GM21825 (cell line): Measurements from ENCODE around the gene SLC51B.
"Not testable (repeated sequence)": the region's sequence is repeated elsewhere in the genome, so short reads cannot be mapped to it uniquely, and the experiment has no call there.

Source experiments
- ATAC-seq: cut with Tn5 transposase; IDR thresholded peaks from one replicate; pipeline ENCODE4 v1.9.1; 2021; ENCODE audit warnings: mild to moderate bottlenecking, moderate library complexity; ENCODE audit not compliant: unreplicated experiment

The SLC51B gene

DNA sequence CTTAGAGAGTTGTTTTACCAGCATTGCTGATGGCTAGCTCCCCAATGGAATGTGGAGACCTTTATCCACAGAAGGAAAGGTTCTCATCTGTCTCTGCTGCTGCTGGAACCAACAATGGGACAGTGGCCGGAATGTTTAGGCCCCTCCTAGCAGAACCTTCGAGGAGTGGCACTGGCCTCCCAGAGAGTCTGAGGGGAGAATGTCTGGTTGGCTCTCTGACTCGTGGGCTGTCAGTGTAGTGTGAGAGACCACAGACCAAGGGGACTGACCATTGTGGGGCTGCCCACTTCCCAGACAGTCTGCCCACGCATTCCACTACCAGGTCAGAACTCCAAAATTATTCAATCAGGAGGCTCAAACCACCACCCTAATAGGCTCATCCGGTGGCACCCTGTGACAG is 17.5 kb downstream of the SLC51B start:
- ATAC-seq: no peak

DNA sequence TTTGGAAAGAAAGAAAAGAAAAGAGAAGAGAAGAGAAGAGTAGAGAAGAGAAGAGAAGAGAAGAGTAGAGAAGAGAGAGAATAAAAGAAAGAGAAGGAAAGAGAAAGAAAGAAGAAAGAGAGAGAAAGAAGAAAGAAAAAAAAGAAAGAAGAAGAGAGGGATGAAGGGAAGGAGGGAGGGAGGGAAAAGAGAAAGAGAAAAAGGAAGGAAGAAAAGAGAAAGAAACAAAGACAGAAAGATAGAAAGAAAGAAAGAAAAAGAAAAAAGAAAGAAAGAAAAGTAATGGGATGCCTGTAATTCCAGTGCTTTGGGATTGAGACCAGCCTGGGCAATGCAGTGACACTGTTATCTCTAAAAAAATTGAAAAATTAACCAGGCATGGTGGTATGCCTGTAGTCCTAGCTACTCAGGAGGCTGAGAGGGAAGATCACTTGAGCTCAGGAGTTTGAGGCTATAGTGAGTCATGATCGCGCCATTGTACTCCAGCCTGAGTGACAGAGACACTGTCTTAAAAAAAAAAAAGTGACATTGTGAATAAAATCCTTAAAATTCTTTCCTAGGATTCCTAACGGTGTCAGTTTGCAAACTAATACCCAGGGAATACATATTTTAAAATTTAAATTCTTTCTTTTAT is 20.9 kb downstream of the SLC51B start:
- no peak for ATAC-seq

DNA sequence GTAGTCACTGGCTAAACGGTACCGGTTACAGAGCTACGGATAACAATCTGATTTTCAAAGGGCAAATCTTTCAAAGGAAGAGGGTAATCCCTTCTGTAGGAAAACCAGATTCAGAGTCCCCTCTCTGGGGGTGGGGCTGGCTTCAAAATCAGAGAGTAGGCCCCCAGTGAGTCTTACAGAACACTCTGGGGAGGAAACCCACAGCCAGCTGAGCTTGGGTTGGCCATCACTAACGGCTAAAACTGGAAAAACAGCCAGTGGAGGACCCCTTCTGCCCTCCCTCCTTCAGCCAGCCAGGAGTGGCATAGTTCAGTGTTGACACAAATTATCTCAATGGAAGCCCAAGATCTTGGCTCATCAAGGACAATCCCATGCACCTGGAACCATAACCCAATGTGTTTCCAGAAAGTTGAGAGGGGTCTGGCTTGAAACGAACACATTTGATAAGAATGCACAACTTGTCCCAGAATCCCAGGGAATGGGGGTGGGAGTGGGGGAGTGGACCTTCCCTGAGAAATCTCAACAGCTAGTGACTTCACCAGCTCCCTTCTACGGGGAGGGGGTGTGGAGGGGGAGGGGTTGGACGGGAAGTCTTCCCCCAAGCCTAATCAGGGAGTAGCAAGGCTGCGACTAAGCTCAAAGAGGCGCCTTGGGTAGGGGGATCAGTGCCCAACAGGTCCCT is 21.6 kb downstream of the SLC51B start:
- no peak for ATAC-seq

DNA sequence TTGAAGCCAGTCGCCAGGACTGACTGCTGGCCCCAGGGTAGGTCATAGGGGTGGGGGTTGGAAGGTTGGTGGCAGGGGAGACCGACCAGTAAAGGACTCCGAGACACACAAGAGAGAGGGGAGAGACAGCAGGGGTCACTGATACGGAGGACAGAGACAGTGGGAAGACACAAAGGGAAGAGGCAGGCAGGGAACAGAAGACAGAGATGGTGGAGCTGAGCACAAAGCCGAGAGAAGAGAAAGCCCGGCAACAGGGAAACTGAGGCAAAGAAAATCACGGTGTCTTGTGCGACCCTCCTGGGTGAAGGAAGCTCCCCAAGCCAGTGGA is 22.1 kb downstream of the SLC51B start:
- ATAC-seq: no peak

DNA sequence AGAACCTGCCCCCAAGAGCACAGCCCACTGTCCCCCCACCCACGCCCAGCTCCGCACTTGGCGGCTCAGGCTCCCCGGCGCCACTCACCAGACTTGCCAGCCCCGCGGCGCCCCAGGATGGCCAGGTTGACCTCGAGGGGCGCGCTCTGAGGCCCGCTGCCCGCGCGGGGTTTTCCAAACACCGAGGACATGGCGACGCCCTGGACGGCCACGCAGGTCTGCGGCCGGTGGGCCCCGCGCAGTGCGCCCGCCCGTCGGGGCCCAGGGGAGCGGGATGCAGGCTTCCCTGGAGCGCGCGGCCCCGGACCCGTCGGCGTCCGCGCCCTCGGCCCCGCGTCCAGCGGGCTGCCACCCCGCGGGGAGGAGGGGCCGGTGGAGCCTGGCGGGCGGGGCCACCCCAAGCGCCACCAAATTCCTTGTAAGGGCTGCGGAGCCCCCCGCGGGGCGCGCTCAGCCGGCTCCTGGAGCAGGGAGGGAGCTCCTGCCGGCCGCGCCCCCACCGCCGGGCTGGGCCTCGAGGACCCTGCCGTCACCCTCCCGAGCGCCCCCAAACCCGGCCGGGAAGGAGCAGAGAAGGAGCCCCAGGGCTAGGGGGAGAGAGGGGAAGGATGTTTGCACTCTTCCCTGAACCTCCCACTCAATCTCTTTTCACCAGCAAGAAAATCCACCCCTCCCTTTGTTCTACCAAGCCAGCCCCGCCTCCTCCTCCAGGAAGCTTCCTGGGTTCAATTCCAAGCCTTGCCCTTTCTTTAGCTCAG is 22.6 kb downstream of the SLC51B start, which contains the start of gene RASL12:
Gene RASL12, minus strand, starts transcription at position 347 of the 758 bp plus-strand sequence. Its CDS starts 156 bp downstream, at position 191.
- no peak for ATAC-seq

DNA sequence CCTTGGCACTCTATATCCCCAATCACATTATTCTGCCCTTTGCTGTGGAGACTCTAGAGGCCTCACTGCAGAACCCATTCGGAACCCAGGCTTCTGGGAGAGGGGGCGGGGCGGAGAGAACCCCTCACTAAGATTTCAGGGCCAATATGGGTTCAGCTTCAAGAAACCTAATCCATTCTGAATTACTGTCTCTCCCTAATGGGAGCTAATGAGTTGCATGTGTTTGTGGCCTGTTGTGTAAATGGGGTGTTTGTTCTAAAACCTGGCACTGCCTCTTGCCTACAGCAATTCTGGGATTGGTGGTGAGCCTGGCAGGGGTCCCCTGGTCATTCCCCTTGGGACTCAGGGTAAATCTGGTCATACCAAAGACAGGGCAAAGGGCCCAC is 23.2 kb downstream of the SLC51B start:
- ATAC-seq: no peak

DNA sequence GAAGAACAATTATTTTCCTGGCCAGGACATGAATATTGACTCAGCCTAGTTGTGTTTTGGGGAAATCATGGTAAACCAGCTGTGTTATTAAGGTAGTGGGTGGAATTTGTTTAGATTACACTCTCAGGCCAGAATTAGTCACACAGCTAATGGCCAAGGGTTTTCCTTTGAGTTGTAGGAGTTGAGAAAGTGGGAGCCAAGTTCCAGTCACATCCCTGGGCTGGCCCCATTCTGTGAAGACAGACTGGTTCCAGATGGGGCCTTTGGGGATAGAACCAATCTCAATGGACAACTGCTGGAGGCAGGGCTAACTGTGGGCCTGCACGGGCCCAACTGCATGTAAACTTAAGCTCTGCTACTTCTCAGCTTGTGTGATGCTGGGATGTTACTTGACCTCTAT is 24.0 kb downstream of the SLC51B start:
- ATAC-seq: no peak

DNA sequence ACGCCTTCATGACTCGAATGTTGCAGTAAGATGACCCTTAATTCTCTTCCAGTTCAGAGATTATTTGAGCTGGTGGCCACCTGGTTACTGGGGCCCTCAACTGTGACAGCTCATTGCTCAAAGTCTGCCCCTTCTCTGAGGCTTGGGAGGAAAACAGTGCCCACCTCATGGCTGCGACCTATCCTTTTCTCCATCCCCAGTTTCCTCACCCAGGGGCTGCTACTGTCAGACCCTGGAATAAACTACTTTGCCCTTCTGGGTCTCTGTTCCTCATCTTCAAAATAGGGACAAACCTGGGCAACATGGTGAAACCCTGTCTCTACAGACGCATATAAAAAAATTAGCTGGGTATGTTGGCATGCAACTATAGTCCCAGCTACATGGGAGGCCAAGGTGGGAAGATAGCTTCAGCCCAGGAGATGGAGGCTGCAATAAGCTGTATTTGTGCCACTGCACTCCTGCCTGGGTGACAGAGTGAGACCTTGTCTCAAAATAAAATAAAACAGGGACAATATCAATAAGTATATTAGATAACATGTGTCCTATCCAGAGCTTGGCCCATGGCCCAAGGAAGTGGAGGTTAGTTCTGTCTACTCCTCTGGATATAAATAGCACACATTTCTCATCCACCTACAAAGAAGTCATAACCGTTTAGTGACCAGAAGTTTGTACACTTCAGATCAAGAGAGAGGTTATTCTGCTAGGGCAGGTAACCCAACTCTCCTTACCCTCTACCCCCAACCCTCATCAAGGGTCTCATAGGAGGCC is 24.8 kb downstream of the SLC51B start:
- ATAC-seq: no peak

DNA sequence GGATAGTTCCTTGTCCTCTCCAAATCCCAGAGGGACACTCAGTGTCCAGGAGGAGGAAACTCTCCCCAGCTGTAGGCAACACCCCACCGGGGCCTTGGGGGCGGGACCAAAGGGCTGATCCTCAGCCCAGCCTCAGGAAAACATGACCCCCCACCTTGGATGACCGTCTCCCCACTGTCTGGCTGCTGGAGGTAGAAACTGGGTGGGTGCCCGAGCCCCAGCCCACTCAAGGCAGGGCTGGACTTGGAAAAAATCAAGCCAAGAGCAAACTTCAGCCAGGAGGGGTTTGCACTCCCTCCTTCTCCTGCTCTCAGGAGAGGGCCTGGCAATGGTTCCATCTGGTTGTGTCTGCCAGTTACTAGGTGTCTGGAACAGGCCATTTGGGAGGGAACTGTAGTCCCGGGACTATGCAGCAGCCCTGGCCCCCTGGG is 26.2 kb downstream of the SLC51B start:
- ATAC-seq: no peak

DNA sequence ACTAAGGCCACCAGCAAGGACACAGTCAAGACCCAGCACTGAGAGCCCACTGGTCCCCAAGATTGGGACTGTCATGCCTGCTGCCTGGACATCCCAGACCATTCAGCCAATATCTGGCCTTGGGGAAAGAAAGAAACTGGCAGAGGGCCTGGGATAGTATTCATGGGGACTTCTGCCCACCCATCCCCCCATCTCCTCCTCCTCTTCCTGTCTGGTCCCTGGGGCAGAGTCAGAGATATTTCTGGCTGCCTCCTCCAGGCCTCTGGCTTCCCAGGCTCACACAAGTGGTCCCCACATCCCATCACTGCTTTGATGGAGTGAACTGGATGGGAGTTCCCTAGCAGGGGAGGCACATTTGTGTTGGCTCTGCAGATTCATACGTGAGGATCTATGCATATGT is 26.8 kb downstream of the SLC51B start:
- ATAC-seq: no peak

DNA sequence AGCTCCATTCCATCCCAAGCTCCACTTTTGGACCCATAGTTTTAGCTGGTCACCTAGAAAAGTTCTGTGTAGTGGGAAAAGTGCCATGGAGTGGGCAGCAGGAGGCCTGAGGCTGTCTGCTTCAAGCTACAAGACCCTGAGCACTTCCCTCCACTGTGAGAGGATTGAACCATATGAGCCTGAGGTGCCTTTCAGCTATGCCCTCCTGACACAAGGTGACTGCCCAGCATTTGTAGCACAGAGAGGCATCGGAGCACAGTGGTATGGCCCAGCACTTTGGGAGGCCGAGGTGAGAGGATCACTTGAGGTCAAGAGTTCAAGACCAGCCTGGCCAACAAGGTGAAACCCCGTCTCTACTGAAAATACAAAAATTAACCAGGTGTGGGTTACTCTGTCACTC is 27.4 kb downstream of the SLC51B start:
- ATAC-seq: no peak

DNA sequence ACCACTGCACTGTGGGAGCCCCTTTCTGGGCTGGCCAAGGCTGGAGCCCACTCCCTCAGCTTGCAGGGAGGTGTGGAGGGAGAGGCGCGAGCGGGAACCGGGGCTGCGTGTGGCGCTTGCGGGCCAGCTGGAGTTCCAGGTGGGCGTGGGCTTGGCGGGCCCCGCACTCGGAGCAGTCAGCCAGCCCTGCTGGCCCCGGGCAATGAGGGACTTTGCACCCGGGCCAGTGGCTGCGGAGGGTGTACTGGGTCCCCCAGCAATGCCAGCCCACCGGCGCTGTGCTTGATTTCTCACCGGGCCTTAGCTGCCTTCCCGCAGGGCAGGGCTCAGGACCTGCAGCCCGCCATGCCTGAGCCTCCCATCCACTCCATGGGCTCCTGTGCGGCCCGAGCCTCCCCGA is 29.8 kb downstream of the SLC51B start:
- ATAC-seq: not testable (repeated sequence)

DNA sequence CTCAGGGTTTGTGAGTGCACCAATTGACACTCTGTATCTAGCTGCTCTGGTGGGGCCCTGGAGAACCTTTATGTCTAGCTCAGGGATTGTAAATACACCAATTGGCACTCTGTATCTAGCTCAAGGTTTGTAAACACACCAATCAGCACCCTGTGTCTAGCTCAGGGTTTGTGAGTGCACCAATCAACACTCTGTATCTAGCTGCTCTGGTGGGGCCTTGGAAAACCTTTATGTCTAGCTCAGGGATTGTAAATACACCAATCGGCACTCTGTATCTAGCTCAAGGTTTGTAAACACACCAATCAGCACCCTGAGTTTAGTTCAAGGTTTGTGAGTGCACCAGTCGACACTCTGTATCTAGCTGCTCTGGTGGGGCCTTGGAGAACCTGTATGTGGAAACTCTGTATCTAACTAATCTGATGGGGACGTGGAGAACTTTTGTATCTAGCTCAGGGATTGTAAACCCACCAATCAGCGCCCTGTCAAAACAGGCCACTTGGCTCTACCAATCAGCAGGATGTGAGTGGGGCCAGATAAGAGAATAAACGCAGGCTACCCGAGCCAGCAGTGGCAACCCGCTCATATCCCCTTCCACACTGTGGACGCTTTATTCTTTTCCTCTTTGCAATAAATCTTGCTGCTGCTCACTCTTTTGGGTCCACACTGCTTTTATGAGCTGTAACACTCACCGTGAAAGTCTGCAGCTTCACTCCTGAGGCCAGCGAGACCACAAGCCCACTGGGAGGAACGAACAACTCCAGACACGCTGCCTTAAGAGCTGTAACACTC is 30.6 kb downstream of the SLC51B start:
- not testable (repeated sequence) for ATAC-seq

DNA sequence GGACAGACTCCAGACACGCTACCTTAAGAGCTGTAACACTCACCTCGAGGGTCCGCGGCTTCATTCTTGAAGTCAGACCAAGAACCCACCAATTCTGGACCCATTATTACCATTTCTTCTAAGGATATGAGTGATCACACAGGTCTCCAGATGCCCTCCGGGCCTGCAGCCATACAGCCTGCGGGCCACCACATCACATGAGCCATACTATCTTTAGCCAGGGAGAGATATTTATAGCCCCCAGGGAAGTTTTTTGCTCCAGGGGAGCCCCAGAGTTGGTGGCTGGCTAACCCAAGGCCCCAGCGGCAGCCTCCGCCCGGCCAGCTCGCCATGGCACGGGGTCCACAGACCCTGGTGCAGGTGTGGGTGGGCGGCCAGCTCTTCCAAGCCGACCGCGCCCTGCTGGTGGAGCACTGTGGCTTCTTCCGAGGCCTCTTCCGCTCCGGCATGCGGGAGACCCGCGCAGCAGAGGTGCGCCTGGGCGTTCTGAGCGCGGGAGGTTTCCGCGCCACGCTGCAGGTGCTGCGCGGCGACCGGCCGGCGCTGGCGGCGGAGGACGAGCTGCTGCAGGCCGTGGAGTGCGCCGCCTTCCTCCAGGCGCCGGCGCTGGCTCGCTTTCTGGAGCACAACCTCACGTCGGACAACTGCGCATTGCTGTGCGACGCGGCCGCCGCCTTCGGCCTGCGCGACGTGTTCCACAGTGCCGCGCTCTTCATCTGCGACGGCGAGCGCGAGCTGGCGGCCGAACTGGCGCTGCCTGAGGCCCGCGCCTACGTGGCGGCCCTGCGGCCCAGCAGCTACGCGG is 31.5 kb downstream of the SLC51B start, which contains the start of gene KBTBD13:
Gene KBTBD13, plus strand, starts transcription at position 261 of the 805 bp plus-strand sequence. Its CDS starts 70 bp downstream, at position 331.
- ATAC-seq: no peak

DNA sequence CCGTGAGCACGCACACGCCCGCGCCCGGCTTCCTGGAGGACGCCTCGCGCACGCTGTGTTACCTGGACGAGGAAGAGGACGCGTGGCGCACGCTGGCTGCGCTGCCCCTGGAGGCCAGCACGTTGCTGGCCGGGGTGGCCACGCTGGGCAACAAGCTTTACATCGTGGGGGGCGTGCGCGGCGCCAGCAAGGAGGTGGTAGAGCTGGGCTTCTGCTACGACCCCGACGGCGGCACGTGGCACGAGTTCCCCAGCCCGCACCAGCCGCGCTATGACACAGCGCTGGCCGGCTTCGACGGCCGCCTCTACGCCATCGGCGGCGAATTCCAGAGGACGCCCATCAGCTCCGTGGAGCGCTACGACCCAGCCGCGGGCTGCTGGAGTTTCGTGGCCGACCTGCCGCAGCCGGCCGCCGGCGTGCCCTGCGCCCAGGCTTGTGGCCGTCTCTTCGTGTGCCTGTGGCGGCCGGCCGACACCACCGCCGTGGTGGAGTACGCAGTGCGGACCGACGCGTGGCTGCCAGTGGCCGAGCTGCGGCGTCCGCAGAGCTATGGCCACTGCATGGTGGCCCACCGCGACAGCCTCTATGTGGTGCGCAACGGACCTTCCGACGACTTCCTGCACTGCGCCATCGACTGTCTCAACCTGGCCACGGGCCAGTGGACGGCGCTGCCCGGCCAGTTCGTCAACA is 32.2 kb downstream of the SLC51B start:
- ATAC-seq: no peak

DNA sequence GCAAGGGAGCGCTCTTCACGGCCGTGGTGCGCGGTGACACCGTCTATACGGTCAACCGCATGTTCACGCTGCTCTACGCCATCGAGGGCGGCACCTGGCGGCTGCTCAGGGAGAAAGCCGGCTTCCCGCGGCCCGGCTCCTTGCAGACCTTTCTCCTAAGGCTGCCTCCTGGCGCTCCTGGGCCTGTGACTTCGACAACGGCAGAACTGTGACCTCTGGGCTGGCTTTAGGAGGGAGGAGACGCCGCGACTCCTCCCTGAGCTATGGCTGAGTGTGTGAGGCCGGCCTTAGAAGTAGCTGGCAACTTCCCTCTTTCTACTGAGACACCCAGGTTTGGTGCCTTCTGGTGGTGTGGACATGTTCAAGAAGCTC is 32.8 kb downstream of the SLC51B start:
- ATAC-seq: no peak

DNA sequence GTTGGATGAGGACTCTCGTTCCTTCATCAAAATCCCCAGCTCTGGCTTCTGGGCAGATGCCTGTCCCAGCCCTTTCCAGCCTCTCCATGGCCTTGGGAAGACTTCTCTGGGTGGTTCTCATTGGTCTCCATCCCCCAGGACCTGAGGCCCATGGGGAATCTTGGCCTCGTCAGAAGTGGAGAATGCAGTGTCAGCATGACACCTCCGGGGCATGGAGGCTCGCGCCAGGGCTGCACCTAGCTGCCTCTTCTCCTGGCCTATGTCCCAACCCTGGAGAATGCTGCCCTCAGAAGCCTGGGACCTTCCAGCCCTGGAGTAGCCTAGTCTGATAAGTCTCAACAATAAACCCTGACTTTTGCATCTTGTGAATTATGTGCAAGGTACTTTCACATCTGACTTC is 34.4 kb downstream of the SLC51B start:
- no peak for ATAC-seq

DNA sequence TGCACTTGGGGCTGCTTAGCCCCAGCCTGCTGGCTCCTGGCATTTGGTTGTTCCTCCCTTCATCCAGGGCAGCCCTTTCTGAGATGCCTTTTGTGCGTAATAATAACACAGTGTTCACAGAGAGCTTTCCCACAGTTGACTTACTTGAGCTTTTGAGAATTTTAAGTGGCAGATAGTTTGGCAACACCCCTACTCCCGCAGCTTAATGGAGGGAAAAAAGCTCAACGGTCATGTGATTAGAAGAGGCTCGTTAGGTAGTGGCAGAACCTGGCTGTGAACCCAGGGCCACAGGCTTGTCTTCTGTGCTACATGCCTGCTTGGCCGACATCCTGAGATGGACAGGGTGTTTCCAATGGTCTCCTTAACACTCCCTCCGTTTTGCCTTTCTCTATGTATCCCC is 36.1 kb downstream of the SLC51B start:
- no peak for ATAC-seq

DNA sequence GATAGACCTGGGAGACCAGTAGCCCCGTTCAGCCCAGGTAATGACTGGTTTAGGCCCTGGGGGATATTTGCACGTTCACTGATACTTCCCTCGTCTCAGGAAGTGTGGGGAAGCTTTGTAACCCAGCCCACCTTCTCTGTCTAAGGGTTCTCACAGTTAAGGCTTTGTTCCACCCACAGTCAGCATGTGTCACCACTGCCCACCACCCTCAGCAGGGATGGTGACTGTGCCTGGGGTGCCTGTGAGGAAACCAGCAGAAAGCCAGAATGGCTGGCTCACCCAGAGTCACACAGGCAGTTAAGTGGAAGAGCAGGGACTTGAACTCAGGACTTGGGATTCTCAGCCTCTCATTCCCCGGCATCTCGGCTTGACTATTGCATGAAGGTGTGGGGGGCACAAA is 36.6 kb downstream of the SLC51B start:
- ATAC-seq: no peak
